ENCODE results near the gene APOBEC3C.
"Not testable (repeated sequence)": the region's sequence is repeated elsewhere in the genome, so short reads cannot be mapped to it uniquely, and the experiment has no call there.

Gene APOBEC3C

DNA sequence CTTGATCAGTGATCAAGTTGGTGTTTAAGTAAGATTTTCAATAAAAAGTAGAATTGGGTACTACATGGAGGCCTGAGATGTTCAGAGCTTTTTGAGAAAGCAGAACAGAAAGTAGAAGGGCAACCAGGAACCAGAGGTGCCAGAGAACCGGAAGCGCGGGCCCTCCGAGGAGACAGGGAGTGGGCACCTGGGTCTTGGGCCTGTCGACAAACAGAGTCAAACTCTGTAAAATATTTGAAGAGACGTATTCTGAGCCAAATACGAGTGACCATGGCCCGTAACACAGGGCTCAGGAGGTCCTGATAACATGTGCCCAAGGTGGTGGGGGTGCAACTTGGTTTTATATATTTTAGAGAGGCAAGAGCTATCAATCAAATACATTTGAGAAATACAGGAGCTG is 49.8 kb downstream of the APOBEC3C start:
- DNase-seq (ENCODE audit: low spot score), result not testable (repeated sequence)

DNA sequence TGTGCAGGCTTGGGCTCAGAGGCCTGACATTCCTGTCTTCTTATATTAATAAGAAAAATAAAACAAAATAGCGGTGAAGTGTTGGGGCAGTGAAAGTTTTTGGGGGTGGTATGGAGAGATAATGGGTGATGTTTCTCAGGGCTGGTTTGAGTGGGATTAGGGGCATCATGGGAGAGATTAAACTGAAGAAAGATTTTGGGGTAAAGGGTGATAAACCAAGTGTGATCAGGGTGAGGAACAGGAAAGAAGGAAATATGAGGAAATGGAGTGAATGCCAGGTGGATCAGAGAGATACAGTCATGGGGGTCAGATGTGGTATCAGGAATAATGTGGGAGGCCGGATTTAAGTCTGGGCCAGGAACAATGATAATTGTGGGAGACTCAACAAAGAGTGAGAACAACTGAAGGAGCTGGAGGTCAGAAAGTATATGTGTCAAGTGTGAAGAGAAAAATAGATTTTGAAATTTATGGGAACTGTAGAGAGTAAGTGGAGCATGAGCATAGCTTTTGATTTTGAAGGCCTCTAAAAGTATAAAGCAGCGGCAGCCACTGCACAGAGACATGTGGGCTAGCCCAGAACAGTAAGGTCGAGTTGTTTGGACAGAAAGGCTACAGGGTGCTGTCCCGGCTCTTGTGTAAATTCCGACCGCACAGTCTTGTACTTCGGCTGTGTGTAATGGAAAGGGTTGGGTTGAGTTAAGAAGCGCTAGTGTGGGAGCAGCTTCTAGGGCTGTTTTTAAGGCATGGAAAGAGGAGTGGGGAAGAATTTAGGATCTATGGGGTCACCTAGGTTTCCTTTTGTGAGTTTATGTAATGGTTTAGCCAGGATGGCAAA is 52.6 kb downstream of the APOBEC3C start:
- DNase-seq (ENCODE audit: low spot score), result not testable (repeated sequence)

GRCh38 chr22:39068033-39068785 is 54.2 kb downstream of the APOBEC3C start:
- no peak for DNase-seq (ENCODE audit: low spot score)

Data from germinal center (tissue), 1 donor.